H1 (cell line): ENCODE data around the gene ITGA6. TPM values are rescaled to one million over a fixed set of nuclear protein-coding genes. Genes with fewer than 3 reads are reported as not detected.

ENCODE experiments used
- CTBP2 ChIP-seq: IDR thresholded peaks from 2 replicates; pipeline ENCODE4 v1.7.0; 2011; ENCODE audit warnings: borderline replicate concordance, mild to moderate bottlenecking, moderate library complexity, mixed read lengths, low read length; ENCODE audit not compliant: insufficient read depth, insufficient read length
- CTCF ChIP-seq, 3 experiments: IDR thresholded peaks; 1 replicate in 2 of 3; 2 replicates in 1 of 3; pipeline versions ENCODE4 v1.5.1 to v1.6.1; 2011; ENCODE audit warnings: low read length in 3 of 3, mild to moderate bottlenecking in 3 of 3, inconsistent platforms in 2 of 3, low read depth in 1 of 3, moderate library complexity in 1 of 3; ENCODE audit not compliant: insufficient read depth in 1 of 3; ENCODE audit errors: control extremely low read depth in 1 of 3
- polyA plus RNA-seq, 7 experiments: library from polyadenylated mRNA; depleted of rRNA in 3 of 7; stranded (reverse) in 5 of 7; unstranded in 2 of 7; fragments of >200 nt in 5 of 7; fragments of 200-250 nt in 2 of 7; gene quantifications; 1 replicate in 5 of 7; 2 replicates in 1 of 7; 4 replicates in 1 of 7; pipeline versions ENCODE4 v1.2.1 to v1.2.3, GENCODE V29; 2011 to 2013; ENCODE audit warnings: missing spikeins in 2 of 7, mixed read lengths in 2 of 7
- total RNA-seq: library from RNA; stranded (reverse); fragmentation: NEBNext Ultra II Directional; extraction: Animal tissue kit (Norgen Biotek cat#: 25700); gene quantifications from 2 replicates; pipeline ENCODE4 v1.2.1, GENCODE V29; 2021

Gene ITGA6
- total and polyA plus RNA-seq, 2 of the 8 experiments (the other 6 are each of a cell fraction or from before 2014, with no cell fraction given), result 26.9 to 118 TPM

DNA sequence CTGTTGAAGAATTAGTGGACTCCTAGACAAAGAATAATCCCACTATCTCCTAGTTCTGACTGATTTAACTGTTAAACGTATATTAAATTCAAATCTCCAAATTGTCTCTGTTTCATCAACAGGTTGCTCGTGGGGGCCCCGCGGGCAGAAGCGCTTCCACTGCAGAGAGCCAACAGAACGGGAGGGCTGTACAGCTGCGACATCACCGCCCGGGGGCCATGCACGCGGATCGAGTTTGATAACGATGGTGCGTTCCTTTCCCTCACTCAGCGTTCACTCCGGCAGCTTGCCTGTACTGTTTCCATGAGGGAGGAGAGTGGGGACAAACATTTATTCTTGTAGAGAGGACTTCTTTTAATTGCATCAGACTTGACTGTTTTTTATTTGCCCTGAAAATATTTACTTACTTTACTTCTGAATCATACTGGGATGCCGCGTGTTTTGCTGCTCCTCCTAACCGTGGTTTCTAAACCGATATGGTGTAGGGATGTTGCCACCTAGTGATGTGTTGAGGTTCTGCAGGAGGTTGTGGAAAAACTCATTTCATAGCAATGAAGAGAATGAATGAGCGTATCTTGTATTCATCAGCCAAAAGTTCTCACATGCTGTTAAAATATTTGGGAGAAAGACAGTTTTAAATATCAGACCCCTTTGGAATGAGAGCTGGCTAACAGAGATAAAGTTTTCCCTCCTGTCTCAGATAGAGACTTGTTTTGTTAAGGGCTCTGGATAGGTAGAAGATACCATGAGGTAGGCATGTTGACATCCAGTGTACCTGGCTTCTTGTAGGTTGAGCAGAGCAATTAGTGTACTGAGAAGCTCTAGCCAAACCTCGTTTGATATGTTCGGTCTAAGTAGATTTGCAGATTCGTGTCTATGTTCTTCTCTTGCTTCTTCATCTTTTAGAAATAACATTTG, 38.3 kb downstream of the ITGA6 start (continued):
- TF ChIP-seq CTCF (IDR thresholded peaks at IDR 0.05; ENCODE audit: control extremely low read depth in 1 of 3, insufficient read depth in 1 of 3, low read depth in 1 of 3, low read length in 3 of 3) (peak; percentile 30 to 86 (median 67)), CTBP2 (no peak)
